AG20443 (cell line): Measurements from ENCODE around the gene RAPGEF5.

Source experiments
- DNase-seq: peaks from one replicate; pipeline ENCODE4 v3.0.0; 2012; ENCODE audit warnings: low spot score, mixed read lengths

Gene RAPGEF5

GRCh38 chr7:22150221-22150620, 206.7 kb downstream of the RAPGEF5 start:
- no peak for DNase-seq

DNA sequence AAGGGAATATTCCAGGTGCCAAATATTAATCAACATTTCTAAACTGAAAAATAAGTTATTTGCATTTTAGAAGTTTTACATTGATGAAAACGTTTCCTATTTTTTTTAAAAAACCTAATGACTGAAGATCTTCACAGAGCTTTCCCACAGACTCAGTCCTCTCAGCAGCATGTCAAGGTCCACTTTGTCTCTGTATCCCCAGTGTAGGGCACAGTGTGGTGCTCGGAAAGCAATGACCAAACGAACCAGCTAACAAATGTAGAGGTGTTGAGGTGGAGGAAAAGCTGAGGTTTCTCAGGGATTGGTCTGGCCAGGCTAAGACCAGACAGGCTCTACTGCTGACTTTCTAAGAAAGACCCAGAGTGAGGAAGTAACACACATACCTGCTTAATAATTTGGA, 209.1 kb downstream of the RAPGEF5 start:
- no peak for DNase-seq

GRCh38 chr7:22146961-22147512, 209.9 kb downstream of the RAPGEF5 start:
- peak; percentile 17 for DNase-seq

- DNase-seq: no peak
These were observed 212.0 kb downstream of the RAPGEF5 start for GRCh38 chr7:22144950-22145349.

GRCh38 chr7:22143491-22143890, 213.5 kb downstream of the RAPGEF5 start:
- DNase-seq: no peak

DNA sequence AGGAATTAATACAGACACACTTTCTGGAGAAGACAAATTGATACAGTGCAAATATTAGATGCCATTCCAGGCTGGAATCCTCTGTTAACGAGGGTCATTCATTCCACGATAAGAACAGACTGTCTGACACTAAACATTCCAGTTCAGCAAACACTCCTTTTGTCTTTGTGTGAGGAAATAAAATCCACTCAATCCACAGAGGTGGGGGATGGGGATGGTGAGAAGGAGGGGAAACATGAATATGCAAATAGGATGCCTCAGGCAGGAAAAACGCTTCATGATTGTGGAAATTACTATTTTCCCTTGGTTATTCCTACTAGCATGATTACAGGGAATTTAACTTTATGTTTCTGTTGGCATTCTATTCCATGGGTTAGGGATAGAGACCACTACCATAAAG, 214.4 kb downstream of the RAPGEF5 start:
- DNase-seq: no peak

- no peak for DNase-seq
These were observed 215.6 kb downstream of the RAPGEF5 start for GRCh38 chr7:22141355-22141754.

DNA sequence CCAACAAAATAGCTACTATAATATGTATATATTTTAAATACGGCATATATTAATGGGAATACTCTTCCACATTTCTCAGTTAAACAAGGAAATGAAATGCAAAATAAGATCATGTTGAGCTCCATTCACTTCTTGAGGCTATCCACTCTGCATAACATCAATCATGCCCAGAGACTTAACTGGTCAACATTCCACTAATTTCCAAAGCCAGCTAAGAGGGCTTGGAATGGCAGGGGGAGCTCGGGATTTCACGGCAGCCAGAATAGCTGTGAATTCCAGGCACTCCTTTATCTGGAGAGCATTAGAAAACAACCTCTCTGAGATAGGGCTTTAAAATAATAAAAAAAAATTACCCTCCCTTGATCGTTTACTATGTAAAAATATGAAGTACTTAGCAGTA, 216.4 kb downstream of the RAPGEF5 start:
- DNase-seq: no peak

- DNase-seq: no peak
These were observed 218.1 kb downstream of the RAPGEF5 start for GRCh38 chr7:22138886-22139285.

- no peak for DNase-seq
These were observed 218.8 kb downstream of the RAPGEF5 start for GRCh38 chr7:22138106-22138505.

DNA sequence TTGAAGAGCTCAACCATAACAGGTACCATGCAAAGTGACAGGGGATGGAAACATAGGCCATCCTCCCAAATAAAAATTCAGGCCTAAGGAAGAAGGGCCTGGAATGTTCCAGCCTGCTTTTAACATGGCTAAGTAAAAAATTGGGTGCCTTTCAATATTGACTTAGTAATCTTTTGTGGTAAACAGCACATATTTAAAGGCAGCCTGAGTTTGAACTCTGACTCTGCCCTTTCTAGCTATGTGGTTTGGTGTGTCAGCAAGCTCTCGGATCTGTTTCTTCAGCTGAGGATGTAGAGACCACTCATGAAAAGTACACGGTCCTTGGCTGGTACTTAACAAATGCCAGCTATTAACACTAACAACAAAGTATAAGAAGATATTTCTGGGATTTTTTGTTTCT, 219.5 kb downstream of the RAPGEF5 start:
- DNase-seq: peak; percentile 37

DNA sequence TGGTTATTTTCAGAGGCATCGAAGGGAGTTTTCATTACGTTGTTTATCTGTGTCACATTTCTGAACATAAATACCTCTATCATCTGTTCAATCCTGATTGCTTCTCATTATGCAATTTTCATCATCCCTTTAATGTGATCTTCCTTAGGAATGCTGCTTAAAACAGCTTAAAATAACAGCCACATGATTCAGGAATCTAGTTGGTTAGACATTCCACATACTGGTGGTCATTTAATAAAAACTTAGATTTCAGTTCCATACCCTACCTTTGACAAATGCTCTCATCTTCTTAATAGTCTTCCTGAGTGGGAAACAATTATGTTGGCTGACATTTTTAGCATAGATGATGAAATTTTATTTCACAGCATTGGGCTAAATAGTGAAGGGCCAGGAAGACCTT, 219.9 kb downstream of the RAPGEF5 start:
- peak; percentile 27 for DNase-seq

GRCh38 chr7:22129819-22130580, 227.0 kb downstream of the RAPGEF5 start:
- DNase-seq: no peak

DNA sequence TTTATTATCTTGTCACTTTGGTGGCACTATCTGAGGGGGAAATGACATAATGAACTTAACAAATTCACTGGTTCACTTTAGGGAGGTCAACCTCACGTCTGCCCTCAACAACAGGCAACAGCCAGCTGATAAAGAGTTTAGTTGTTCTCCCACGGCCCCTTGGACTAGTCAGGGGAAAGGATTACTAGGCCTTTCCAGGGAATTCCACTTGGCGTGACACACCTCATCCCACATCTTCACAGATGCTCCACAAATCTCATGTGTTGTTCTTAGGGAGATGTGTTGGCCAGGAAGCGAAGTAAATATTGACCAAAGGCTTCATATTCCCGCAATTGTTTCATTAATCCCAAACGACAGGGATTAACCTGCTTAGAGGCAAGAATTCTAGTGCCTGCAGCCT, 227.8 kb downstream of the RAPGEF5 start:
- DNase-seq: no peak

DNA sequence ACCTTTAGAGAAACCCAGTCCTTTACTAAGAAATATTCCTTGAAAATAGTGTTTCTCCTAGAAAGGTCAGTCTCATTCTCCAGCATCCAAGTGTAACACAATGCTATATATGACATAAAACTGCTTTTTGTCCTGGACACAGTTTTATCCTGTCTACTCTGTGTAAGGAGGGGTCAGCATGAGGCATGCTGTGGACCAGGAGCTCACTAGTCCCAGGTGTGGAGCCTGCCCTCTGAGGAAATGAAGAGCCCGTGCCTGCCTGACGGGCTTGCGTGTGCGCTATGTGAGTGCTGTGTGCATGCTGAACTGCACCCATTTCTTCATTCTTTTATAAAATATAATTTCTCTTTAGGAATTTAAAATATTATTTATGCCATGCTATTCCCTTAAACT, 228.4 kb downstream of the RAPGEF5 start:
- DNase-seq: no peak

DNA sequence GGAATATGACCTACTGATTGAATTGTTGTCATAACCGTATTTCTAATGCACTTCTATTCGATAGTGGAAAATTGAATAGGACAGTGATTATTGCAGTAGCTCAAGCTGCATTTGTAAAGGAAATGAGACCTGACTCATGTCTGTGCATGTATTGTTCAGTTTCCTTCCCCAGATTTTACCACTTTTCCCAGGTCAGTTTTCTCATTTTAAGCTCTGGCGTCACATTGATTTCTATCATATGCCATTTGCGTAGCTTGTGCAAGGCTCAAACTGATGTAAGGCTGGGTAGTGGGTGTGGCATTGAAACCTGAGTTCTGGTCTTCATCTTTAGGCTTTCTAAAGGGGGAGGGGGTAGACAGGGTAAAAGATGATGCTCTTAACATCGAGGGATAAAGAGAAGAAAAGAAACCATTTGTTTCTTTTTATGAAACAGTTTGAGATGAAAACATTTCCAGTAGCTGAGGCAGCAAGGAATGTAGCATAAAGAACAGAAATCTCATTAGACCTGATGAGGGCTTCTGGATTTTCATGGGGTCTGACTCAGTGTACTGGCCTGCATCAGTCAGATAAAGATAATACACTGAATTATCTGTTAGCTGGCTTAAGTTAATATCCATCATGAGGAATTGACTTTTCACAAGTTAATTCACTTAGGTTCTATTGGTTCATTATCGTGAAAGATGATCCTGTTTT, 229.0 kb downstream of the RAPGEF5 start:
- no peak for DNase-seq

DNA sequence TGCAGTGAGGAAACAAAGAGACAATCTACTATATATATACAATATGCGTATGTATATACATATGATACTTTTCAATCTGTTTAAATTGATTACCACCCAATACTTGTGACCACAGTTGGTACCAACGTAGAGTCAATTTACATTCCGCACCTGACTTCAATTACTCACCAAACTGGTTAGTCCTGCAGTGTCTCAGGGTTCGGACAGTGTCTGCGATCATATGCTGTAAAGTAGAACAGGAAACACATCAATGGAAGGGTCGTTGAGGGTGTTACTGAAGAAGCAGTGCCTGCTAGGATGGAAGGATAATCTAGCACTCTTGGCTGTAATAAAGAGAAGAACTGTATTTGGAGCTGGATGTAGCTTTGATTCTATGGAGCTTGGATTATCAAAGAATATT, 231.5 kb downstream of the RAPGEF5 start:
- DNase-seq: no peak

DNA sequence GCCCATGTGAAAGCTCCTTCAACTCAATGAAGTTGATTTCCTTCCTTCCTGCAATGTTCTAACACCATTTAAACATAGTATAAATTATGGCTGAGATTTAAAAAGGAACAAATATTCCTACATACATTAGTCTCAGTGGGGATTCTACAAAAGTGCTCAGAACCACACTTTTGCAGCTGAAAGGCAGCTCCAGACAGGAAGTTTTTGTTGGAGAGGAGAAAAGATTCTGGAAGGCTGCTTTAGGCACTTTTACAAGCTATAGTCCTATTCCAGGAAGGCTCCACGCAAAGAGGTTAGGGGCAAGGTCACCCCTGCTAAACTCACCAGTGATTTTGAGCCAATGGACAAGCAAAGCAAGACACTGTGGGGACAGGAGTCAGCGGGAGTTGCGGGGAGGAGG, 232.0 kb downstream of the RAPGEF5 start:
- no peak for DNase-seq

- DNase-seq: no peak
These were observed 233.8 kb downstream of the RAPGEF5 start for GRCh38 chr7:22123139-22123538.

DNA sequence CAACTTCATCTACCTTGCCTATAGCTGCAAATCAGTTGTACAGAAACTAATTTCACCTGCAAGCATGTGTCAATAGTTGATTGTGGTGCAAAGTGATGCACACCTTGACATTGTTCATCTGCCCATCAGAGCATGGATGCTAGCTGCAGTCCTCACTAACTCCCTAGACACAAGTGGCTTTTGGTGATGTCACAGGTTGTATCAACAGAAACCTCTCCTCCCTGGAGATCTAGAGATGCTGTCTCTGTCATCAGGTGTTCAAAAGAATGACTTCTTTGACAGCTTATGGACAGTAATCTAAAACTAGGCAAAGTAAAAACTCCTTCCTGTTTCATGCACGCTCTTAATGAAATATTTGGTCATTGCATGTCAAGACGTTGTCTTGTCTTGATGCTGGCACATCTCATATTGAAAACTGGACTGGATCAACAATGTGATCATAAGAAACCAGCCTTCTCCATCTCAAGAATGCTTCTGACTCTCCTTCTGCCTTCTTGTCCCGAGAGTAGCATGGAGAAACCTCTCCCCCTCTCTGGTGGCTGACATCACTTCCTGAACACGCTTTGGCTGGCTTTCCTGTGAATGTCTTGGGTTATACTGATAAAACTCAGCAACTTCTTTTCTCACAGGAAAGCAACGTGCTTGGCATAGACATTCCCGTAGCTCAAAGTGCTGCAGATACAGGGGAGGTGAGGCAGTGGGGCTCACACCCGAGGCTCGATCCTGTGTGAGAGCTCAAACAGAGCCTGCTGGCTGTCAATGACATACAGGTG, 235.1 kb downstream of the RAPGEF5 start:
- peak; percentile 50 for DNase-seq

DNA sequence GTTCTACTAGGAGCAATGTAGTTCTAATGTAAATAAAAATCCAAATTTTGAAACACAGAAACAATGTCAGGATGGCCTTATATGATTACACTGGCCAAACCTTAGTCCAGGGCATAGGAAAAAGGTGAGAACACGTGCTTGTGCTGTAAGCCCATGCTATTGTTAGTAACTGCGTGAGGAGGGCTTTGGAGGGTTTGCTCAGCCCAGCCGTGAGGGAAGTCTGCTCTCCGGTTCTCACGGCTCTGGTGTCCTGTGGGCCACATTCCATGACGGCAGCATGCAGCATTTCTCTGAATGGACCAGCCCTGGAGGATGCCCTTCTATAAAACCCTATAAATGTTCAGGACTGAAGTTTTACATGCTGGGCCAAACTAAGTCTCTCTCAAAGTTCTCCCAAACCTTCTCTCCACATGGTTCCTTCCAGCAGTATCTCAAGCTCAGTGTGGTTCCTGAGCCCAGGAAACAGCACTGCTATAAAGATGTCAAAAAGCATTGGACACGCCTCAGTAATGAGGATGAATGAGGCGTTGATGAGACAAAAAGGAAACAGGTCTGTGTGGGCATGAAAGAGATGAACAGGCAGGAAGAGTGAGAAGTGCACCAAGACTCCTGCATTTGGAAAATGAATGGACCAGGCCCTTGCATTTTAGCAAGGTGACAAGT, 236.4 kb downstream of the RAPGEF5 start:
- DNase-seq: no peak

DNA sequence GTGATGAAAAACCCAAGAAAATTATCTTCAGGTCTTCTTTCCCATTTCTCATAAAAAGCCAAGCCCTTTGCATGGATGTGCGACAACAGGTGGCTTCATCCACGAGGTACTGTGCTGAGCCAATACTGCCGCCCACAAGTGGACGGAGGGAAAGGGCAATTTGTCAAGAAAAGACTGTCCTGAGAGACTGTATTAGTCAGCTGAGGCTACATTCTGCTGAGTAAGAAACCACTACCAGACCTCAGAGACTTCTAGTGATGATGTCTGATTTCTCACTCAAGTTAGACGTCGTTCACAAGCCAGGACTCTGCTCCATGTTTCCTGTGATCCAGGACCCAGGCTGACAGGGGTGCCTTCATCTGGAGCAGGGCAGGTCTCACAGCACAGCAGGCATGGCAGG, 239.7 kb downstream of the RAPGEF5 start:
- no peak for DNase-seq
